ENCODE data around the gene GDF9.
"Not testable (repeated sequence)": the region's sequence is repeated elsewhere in the genome, so short reads cannot be mapped to it uniquely, and the experiment has no call there.

Gene GDF9

DNA sequence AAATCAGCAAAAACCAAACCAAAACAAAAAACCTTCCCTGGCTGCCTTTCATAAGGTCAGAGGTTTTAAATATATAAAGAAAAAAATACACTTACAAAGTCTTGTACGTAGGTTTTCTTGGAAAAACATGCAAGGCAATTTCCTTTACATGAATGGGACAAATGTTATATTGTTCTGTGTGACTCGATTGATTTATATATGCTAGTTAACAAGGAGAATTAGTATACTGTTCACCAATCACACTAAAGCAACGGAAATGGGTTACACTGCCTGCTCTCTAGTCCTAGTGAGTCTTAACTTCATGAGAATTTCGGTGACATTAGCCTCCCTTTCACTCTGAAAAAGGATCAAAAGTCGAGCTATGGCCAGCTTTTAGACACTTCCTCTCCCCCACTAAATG is 5.5 kb downstream of the GDF9 start:
- H3K36me3 ChIP-seq (ENCODE audit: insufficient read depth, low read length), result no peaks in the 10 kb centered on the region
- no peak overlapping the region for H3K9ac ChIP-seq (ENCODE audit: low read depth, low read length)
- no peaks in the 10 kb centered on the region for H3K9me3 ChIP-seq (ENCODE audit: control insufficient read depth, insufficient read depth, low read length)

DNA sequence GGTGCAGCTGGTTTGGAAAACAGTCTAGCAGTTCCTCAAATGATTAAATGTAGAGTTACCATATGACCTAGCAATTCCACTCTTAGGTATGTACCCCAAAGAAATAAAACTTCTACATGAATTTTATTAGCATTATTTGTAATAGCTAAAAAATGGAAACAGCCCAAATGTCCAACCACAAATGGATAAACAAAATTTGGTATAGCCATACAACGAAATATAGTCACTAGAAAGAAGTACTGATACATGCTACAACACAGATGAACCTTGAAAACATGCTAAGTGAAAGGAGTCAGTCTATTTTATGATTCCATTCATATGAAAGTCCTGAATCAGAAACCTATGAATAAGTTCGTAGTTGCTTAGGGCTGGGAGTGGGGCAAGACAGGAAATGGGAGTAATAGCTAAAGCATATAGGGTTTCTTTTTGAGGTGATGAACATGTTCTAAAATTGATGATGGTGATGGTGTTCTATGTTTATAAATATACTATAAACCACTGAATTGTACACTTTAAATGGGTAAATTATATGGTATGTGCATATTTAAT is 6.3 kb downstream of the GDF9 start:
- peaks cover 3% of the 10 kb centered on the region; the same call in 1 of the 2 replicates for H3K4me1 ChIP-seq (ENCODE audit: insufficient read depth, low read length)
- no peaks in the 10 kb centered on the region for H3K9me3 ChIP-seq (ENCODE audit: control insufficient read depth, insufficient read depth, low read length)
- no peaks in the 10 kb centered on the region for H3K36me3 ChIP-seq (ENCODE audit: insufficient read depth, low read length)
- H3K9ac ChIP-seq (ENCODE audit: low read depth, low read length), result no peak overlapping the region

More for the DNA sequence above, 5.5 kb downstream of the GDF9 start:
- H3K4me1 ChIP-seq (ENCODE audit: insufficient read depth, low read length), result peaks cover 11% of the 10 kb centered on the region

GRCh38 chr5:132856011-132856410 is 10.3 kb downstream of the GDF9 start:
- Histone ChIP-seq H3K9me3 (ENCODE audit: control insufficient read depth, insufficient read depth, low read length) (no peaks in the 10 kb centered on the region), H3K36me3 (ENCODE audit: insufficient read depth, low read length) (no peaks in the 10 kb centered on the region), H3K9ac (ENCODE audit: low read depth, low read length) (no peak overlapping the region), H3K4me1 (ENCODE audit: insufficient read depth, low read length) (peaks cover 11% of the 10 kb centered on the region; the same call in 1 of the 2 replicates)

- H3K4me1 ChIP-seq (ENCODE audit: insufficient read depth, low read length), result peaks cover 11% of the 10 kb centered on the region; the same call in 1 of the 2 replicates
- H3K36me3 ChIP-seq (ENCODE audit: insufficient read depth, low read length); H3K9me3 ChIP-seq (ENCODE audit: control insufficient read depth, insufficient read depth, low read length); H3K9ac ChIP-seq (ENCODE audit: low read depth, low read length): not testable (repeated sequence)
These were observed 11.3 kb downstream of the GDF9 start for GRCh38 chr5:132854992-132855391.

DNA sequence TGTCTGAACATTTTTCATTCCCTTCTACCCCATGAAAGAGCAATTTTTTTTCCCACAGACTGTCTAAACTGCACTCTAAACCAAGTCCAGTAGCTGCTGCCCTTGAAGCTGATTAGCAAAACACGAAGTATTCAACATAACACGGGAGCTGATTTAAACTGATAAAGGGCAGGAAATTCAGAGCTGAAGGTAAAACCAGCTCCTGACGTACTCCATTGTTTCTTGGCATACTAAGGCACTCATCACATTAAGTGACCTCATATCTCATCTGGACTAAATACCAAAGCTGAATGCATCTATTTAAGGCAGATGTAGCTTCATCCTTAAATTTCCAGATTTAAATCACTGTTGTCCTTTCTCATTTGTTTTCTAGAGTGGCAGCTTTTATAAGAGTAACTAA is 12.0 kb downstream of the GDF9 start:
- Histone ChIP-seq H3K9me3 (ENCODE audit: control insufficient read depth, insufficient read depth, low read length) (no peaks in the 10 kb centered on the region), H3K4me1 (ENCODE audit: insufficient read depth, low read length) (peaks cover 11% of the 10 kb centered on the region; the same call in 1 of the 2 replicates), H3K9ac (ENCODE audit: low read depth, low read length) (no peak overlapping the region), H3K36me3 (ENCODE audit: insufficient read depth, low read length) (no peaks in the 10 kb centered on the region)

GRCh38 chr5:132853790-132854189 is 12.5 kb downstream of the GDF9 start:
- Histone ChIP-seq H3K4me1 (ENCODE audit: insufficient read depth, low read length) (peaks cover 11% of the 10 kb centered on the region; the same call in 1 of the 2 replicates), H3K9ac (ENCODE audit: low read depth, low read length) (no peak overlapping the region), H3K36me3 (ENCODE audit: insufficient read depth, low read length) (no peaks in the 10 kb centered on the region), H3K9me3 (ENCODE audit: control insufficient read depth, insufficient read depth, low read length) (no peaks in the 10 kb centered on the region)

DNA sequence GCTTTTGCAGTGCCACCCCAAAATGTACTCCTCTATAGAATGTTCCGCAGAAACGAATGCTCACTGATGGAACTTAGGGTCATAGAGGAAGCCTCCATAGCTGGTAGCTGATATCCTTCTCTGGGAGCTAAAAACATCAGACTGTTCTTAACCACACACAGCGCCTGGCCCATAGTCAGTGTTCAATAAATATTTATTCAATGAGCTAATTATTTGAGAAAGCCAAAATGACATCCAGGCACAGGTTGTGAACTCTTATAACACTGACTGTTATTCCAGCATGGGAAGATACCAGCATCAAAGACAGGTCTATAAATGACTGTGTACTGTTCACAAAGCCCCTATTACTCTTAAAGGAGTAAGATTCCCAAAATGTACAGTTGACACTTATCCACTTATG is 12.9 kb downstream of the GDF9 start:
- no peak overlapping the region for H3K9ac ChIP-seq (ENCODE audit: low read depth, low read length)
- H3K4me1 ChIP-seq (ENCODE audit: insufficient read depth, low read length), result peaks cover 11% of the 10 kb centered on the region; the same call in 1 of the 2 replicates
- H3K9me3 ChIP-seq (ENCODE audit: control insufficient read depth, insufficient read depth, low read length), result no peaks in the 10 kb centered on the region
- no peaks in the 10 kb centered on the region for H3K36me3 ChIP-seq (ENCODE audit: insufficient read depth, low read length)

GRCh38 chr5:132850066-132850465 is 16.2 kb downstream of the GDF9 start:
- no peaks in the 10 kb centered on the region for H3K36me3 ChIP-seq (ENCODE audit: insufficient read depth, low read length)
- no peak overlapping the region for H3K9ac ChIP-seq (ENCODE audit: low read depth, low read length)
- H3K4me1 ChIP-seq (ENCODE audit: insufficient read depth, low read length), result peaks cover 11% of the 10 kb centered on the region; the same call in 1 of the 2 replicates
- no peaks in the 10 kb centered on the region for H3K9me3 ChIP-seq (ENCODE audit: control insufficient read depth, insufficient read depth, low read length)

DNA sequence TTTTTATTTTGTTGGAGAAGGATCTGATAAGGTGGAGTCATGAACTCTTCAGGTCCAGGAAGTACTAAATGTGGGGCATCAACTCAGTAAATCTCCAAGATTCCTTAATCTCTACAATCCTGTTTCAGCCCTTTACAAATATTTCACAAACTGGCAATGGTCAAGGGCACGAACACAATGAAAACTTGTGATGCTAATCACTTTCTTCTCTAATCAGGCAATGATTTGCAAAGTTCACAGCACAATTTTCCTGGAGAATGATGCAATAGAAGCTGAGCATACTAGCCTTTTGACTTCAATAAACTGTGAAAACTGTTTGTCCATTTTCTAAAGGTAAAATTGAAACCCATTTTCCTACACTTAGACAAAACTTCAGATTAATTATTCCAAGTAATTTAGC is 16.9 kb downstream of the GDF9 start:
- Histone ChIP-seq H3K36me3 (ENCODE audit: insufficient read depth, low read length) (no peaks in the 10 kb centered on the region), H3K9ac (ENCODE audit: low read depth, low read length) (no peak overlapping the region), H3K4me1 (ENCODE audit: insufficient read depth, low read length) (peaks cover 9% of the 10 kb centered on the region; the same call in 1 of the 2 replicates), H3K9me3 (ENCODE audit: control insufficient read depth, insufficient read depth, low read length) (no peaks in the 10 kb centered on the region)

GRCh38 chr5:132848270-132848669 is 18.0 kb downstream of the GDF9 start:
- Histone ChIP-seq H3K36me3 (ENCODE audit: insufficient read depth, low read length) (no peaks in the 10 kb centered on the region), H3K4me1 (ENCODE audit: insufficient read depth, low read length) (peaks cover under 1% of the 10 kb centered on the region; the same call in 1 of the 2 replicates)

DNA sequence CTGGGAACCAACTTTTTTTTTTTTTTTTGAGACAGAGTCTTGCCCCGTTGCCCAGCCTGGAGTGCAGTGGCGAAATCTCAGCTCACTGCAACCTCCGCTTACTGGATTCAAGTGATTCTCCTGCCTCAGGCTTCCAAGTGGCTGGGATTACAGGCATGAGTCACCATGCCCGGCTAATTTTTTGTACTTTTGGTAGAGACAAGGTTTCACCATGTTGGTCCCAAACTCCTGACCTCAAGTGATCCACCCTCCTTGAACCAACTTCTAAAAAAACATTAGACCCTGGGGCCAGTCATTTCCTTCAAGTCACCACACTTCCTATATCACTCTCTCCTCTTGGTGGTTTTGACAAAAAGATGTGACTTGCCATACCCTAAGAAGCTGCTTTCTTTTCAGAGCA is 25.0 kb downstream of the GDF9 start:
- H3K9ac ChIP-seq (ENCODE audit: low read depth, low read length), result no peak overlapping the region
- H3K9me3 ChIP-seq (ENCODE audit: control insufficient read depth, insufficient read depth, low read length), result no peaks in the 10 kb centered on the region
- no peaks in the 10 kb centered on the region for H3K36me3 ChIP-seq (ENCODE audit: insufficient read depth, low read length)
- no peaks in the 10 kb centered on the region; the same call in 1 of the 2 replicates for H3K4me1 ChIP-seq (ENCODE audit: insufficient read depth, low read length)

More at GRCh38 chr5:132848270-132848669, 18.0 kb downstream of the GDF9 start:
- H3K9ac ChIP-seq (ENCODE audit: low read depth, low read length), result no peak overlapping the region
- no peaks in the 10 kb centered on the region for H3K9me3 ChIP-seq (ENCODE audit: control insufficient read depth, insufficient read depth, low read length)

- no peaks in the 10 kb centered on the region; the same call in 1 of the 2 replicates for H3K4me1 ChIP-seq (ENCODE audit: insufficient read depth, low read length)
- no peak overlapping the region for H3K9ac ChIP-seq (ENCODE audit: low read depth, low read length)
- H3K36me3 ChIP-seq (ENCODE audit: insufficient read depth, low read length), result no peaks in the 10 kb centered on the region
- no peaks in the 10 kb centered on the region for H3K9me3 ChIP-seq (ENCODE audit: control insufficient read depth, insufficient read depth, low read length)
These were observed 25.4 kb downstream of the GDF9 start for GRCh38 chr5:132840896-132841295.

- Histone ChIP-seq H3K9ac (ENCODE audit: low read depth, low read length) (no peak overlapping the region), H3K4me1 (ENCODE audit: insufficient read depth, low read length) (no peaks in the 10 kb centered on the region; the same call in 1 of the 2 replicates), H3K9me3 (ENCODE audit: control insufficient read depth, insufficient read depth, low read length) (no peaks in the 10 kb centered on the region), H3K36me3 (ENCODE audit: insufficient read depth, low read length) (no peaks in the 10 kb centered on the region)
These were observed 26.0 kb downstream of the GDF9 start for GRCh38 chr5:132840313-132840712.

- Histone ChIP-seq H3K9ac (ENCODE audit: low read depth, low read length) (no peak overlapping the region), H3K36me3 (ENCODE audit: insufficient read depth, low read length) (no peaks in the 10 kb centered on the region), H3K4me1 (ENCODE audit: insufficient read depth, low read length) (no peaks in the 10 kb centered on the region; the same call in 1 of the 2 replicates), H3K9me3 (ENCODE audit: control insufficient read depth, insufficient read depth, low read length) (no peaks in the 10 kb centered on the region)
These were observed 26.6 kb downstream of the GDF9 start for GRCh38 chr5:132839426-132840301.
